GM12873 (cell line): ENCODE data around the gene GRPEL2.

Experiments used
- CTCF ChIP-seq: IDR thresholded peaks from 2 replicates; pipeline ENCODE4 v1.5.1; 2012; ENCODE audit warnings: low read depth, mild to moderate bottlenecking, moderate library complexity, low read length, control low read depth; ENCODE audit not compliant: insufficient read depth; ENCODE audit errors: missing control alignments

Gene GRPEL2

DNA sequence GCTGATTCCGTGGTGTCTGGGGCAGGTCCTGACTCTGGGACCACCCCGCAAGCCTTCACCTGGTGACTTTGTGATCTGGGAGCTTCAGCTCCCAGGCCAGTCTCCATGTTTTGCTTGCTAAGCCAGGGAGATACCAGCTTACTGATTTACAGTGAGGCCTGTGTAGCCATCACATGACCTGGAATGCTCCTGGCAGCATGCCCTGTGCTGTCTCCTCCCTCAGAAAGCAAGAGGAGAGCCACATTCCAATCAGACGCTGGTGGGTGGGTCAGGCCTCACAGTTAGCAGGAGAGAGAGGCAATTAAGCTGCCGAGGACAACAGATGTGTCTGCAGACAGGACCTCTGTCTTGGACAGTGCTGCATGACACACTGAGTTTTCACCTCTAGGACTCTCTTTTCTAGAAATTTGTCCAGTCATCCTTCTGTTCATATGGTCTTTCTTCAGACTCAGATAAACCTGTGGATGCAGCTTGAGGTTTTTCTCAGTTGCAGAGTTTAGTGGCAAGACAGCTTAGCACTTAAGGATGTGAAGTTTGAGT is 24.4 kb upstream of the GRPEL2 start:
- TF ChIP-seq CTCF = no peak

- TF ChIP-seq CTCF = no peak
Observed at GRCh38 chr5:149322518-149322917, 22.8 kb upstream of the GRPEL2 start.

DNA sequence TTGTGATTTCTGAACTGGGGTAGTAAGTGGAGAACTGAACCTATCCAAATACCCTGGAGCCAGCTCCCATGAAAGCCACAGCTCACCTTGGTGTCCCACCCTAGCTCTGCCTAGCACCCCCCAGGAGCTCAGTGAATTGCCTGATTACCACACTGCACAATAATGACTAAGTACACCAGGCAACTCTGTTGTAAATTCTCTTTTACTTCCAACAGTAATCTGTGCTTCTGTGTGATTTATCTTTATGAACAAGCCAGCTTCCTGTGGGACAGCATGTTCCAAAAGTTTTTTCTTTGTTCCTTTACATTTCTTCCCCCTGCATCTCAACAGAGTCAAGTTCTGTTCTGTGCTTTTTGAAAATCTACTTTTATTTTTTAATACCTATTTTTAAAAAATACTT is 22.1 kb upstream of the GRPEL2 start:
- TF ChIP-seq CTCF = no peak

DNA sequence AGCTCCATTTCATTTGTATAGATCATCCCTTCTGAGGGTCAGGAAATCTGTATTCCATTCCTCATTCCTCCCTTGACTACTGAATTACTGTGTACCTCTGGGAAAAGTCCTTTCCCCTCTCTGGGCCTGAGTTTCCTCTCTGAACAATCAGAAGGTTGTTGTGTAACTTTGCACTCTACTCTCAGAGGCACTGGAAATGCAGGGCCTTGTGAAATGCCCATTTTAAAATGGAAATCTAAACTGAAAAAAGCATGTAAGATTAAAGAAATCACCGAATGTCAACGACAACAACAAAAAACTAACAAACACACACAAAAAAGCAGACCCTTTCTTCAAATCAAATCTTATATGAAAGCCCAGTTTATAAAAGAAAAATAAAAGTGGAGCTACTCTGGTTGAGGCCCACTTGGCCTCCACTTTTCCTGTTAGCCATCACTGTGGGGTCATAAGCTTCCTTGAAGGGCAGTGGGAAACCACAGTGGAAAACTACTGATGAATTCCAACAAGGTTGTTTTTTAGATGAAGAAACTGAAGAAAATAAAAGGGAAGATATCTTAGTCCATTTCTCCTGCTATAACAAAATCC is 21.6 kb upstream of the GRPEL2 start:
- TF ChIP-seq CTCF = no peak

DNA sequence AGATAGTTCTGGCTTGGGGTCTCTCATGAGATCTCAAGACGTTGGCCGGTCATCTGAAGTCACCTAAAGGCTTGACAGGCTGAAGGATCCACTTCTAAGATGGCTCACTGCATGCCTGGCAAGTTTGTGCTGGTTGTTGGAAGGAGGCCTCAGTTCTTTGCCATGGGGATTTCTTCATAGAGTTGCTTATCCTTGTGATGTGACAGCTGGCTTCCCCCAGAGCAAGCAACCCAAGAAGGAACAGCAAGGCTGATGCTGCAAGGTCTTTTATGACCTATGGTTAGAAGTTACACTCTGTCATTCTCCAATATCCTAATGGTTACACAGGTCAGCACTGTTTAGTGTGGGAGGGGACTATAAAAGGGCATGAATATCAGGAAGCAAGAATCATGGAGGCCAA is 20.7 kb upstream of the GRPEL2 start:
- TF ChIP-seq CTCF = no peak

DNA sequence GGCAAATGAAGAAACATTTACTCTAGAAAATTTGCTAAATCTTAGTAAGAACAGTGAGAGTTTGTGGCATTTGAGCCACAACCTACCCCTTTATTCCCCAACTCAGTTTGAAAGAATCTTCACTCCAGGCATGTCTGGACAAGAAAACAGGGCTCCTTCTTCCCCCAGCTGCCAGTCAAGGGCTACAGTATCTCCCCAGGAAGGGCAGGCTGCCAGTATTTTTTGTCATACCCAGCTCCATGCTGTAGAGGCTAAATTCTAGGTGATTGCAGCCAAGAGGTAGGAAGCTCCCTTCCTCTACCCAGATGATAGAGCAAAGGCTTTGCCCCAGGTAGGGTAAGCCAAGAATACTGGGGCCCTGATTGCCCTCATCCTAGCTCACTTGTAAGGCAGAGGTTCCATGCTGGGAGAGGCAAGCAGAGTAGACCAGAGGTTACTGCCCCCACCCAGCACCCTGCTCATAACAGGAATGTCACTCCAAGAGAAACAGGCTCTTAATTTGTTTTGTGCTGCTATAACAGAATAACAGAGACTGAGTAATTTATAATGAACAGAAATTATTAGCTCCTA is 20.0 kb upstream of the GRPEL2 start:
- no peak for TF ChIP-seq CTCF

DNA sequence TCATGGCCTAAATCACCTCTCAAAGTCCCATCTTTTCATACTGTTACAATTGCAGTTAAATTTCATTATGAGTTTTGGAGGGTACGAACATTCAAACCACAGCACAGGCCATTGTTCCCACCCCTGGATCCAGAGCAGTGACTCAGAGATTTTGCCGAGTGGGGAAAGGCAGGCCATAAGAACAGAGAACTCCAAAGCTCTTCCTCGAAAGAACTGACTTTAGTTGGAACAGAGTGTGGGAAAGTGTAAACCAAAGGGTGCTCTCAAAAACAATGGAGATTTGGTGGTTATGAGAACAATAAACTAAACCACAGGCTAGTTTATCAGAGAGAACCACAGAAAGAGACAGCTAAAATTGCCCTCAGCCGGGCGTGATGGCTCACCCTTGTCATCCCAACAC is 19.4 kb upstream of the GRPEL2 start:
- TF ChIP-seq CTCF = no peak
